ENCODE data around the gene GSG1L. TPM values are rescaled to one million over a fixed set of nuclear protein-coding genes. Genes with fewer than 3 reads are reported as not detected.

GSG1L gene
- total RNA-seq, 1 donor from 2014 or later: 0.19 TPM

DNA sequence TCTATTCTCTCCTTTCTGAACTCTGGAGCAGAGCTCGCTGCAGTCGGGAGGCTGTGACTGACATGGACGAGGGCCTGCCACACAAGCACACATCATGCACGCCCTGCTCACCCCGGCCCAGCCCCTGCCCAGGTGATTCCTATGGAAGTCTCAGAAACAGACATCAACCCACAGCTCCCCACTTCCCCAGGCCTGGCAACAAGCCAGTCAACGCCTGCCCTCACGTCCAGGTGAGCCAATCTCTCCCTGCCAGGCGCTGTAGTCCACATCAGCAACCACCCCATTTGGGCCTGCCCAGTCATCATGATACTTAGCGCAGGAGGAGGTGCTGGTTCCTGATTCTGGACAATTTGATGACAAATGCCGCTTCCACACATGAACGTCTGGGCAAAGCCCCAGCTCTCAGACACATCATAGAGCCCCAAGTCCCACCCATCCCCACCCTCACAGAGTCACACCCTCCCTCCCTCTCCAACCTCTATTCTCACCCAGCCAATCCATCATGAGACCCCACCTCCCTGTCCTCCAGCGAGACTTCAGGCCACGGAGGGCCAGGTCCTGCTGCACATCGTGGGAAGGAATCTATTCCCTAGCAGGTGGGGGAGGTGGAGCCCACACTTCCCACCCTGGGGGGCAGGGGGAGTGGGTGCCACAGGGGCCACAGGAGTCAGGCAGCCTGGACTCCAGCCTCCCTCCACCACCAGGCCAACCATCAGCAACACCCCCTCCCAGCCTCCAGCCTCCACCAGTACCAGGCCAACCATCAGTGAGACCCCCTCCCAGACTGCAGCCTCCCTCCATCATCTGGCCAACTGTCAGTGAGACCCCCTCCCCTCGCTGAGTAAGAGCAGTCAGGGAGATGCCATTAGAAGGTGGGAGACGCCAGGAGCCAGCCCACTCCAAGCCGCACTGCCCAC, 33.7 kb upstream of the GSG1L start:
- intact Hi-C loops (cut with DNase I): no loop called here
- DNase-seq (ENCODE audit: missing footprints): no peak
- no peak for ATAC-seq

DNA sequence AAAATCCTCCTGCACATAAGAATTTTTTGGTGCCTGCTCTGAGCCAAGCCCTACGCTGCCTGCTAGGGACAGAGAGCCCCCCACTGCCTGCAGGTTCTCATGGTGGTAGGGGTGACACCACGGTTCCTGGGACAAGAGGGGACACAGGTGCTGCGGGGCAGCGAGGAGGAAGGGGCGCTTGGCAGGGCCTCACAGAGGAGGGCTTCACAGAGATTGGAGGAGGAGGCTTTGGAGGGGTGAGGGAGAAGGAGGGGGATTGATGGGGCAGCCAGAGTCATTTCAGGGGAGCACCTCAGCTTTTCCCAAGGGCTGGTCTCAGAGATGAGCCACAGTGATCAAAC, 29.8 kb upstream of the GSG1L start:
- intact Hi-C loops (cut with DNase I): no loop called here
- no peak for DNase-seq (ENCODE audit: missing footprints)
- no peak for ATAC-seq

DNA sequence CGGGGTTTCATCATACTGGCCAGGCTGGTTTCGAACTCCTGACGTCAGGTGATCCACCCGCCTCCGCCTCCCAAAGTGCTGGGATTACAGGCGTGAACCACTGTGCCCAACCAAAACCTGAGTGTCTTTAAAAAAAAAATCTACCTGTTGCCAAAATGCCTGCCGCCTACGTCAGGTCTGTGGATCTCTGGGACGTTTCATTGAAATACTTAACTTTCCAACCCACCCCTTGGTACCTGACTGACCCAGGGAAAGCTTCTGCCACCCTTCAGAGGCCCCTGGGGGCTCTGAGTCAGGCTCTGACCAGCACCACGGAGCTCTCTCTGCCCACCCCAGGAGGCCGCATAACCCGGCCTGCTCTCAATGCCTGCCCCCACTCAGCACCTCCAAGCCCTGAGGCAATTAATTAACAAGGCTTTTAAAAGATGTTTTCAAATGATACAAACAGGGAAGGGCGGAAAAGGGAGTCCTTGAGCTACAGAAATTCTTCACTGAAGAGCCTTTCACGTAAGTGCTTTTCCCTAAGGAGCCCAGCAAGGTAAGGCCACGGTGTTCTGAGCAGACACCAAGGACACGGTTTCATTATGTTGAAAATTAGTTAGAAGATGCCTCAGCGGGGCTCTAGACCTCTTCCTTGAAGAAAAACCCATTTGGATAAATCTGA, 29.3 kb upstream of the GSG1L start:
- DNase-seq (ENCODE audit: missing footprints) (no peak), ATAC-seq (no peak)
- intact Hi-C loops (cut with DNase I): no loop called here

DNA sequence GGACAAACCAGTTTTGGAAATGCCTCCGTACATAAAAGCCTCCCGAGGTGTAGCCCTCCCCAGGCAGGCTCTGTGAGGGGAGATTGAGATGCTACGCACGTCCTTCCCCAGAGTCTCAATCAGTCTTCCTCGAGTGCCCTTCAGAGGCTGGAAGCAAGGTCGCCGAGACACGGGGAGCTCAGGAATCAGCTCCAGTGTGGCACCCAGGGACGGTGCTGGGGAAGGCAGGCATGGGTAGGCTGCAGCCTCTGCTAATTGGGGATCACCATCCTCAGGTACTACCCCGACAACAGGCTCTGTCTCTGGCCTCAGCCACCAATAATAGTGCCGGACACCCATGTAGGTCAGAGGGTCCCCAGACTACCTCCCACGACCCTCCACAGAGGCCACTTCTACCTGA, 28.1 kb upstream of the GSG1L start:
- ATAC-seq: no peak
- intact Hi-C loops (cut with DNase I): no loop called here
- no peak for DNase-seq (ENCODE audit: missing footprints)

DNA sequence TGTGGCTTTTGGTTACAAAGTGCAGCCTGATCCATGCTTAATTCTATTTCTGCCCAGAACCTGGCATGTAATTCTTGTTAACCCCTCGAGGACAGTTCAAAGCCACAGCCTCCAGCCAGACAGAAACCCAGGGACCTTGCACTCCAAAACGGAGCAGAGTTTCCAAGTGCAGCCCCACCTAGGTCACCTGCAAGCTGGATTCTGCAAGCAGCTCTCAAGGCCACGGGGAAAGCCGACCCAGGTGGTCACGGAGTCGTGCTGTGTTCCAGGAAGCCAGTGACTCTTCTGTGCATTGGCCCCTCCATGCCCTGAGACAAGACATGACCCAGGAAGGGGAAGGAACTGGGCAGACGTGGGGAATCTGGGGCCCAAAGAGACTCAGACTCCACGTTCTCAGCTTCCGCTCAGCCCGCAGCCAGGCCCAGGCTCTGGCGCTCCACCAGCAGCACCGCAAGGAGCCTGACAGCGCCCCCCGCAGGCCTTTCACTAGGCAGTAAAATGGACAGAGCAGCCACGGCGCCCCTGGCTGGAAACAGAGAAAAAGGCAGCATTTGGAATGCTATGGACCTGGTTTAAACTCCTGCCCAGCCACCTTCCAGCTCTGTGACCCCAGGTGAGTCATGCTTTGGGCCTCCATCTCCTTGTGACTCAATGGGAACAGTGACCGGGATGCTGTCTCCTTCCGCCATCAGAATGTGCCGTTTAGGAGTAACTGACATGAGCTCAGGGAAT, 27.3 kb upstream of the GSG1L start:
- intact Hi-C loops (cut with DNase I): no loop called here
- no peak for DNase-seq (ENCODE audit: missing footprints)
- ATAC-seq: no peak

DNA sequence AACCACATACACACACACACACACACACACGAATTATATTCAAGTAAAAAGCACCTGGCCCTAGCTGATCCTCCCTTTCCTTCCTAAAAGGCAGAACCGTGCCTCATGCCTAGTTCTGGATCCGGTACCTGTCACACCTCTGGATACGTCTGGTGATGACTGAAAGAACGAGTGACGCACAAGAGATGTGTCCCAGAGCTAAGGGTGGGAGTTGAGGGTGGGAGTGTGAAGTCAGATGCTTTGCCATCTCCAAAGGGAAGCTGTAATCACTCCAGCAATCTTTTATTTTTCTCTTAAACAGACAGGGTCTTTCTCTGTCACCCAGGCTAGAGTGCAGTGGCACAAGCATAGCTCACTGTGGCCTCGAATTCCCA, 26.5 kb upstream of the GSG1L start:
- intact Hi-C loops (cut with DNase I): no loop called here
- no peak for ATAC-seq

DNA sequence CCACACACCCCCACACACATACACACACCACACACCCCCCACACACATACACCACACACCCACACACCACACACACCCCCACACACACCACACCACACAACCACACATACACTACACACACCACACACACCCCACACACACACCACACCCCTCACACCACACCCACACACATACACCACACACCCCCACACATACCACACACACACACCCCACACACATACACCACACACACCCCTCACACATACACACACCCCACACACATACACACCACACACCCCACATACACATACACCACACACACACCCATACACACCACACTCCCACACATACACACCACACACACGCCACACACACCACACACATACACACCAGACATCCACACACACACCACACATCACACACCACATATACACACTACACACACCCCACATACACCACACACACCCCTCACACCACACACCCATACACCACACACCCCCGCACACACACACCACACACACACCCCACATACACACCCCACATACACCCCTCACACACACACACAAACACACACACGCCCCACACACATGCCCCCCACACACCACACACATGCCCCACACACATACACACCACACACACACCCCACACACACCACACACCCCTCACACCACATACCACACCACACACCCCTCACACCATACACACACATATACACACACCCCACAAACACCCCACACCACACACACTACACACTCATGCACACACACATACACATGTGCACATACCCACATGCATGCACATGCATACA, 25.9 kb upstream of the GSG1L start:
- DNase-seq (ENCODE audit: missing footprints) (no peak), ATAC-seq (no peak)
- intact Hi-C loops (cut with DNase I): no loop called here

More for the DNA sequence above, 26.5 kb upstream of the GSG1L start:
- no peak for DNase-seq (ENCODE audit: missing footprints)

DNA sequence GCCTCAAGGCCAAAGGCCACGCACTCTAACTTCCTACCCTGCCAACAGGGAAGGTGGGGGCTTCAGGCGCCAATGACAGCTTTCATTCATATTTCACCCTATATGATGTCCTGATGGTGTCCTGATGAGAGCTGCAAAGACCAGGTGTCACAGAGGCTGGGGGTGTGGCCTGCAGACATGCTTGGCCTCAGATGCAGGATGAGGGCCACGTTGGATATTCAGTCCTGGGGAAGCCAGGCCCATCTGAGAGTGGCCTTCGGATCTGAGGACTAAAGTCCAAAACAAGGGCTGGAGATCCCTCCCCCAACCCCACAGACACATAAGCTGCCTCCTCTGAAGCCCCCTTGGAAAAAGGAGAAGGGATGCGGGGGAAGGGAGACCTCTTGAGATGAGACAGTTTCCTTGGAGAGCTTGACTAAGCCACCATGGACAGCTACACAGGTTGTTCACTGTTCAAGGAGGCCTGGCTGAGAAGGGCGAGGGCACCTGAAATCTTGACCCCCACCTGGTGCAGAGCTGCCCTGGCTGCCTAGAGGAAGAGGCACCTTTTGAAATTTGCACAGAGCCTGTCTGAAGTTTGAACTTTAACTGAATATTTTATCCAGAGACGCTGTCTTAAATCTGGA, 24.3 kb upstream of the GSG1L start:
- DNase-seq (ENCODE audit: missing footprints) (no peak), ATAC-seq (no peak)
- intact Hi-C loops (cut with DNase I): no loop called here

DNA sequence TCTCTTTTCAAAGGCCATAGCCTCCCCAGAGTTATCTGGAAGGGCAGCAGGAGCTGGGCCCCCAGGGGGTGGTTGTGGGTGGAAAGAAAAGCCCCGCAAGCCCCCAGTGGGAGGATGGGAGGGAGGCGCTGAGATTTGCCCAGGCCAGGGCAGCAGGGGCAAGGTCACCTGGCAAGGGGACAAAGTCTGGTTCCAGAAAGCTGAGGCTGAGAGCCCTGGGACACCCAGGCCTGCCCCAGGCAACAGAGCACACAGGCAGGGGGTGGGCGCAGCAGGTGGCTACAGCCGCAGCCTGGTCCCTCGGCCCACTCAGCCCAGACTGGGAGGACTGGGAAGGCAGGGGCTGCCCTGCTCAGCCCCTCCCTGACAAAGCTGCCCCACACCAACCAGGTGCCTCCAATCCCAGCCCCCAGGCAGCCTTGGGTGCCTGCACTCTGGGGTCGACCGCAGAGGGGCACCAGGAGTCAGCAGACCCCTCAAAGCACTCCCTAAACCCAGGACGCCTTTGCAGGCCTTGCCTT, 23.7 kb upstream of the GSG1L start:
- intact Hi-C loops (cut with DNase I): no loop called here
- ATAC-seq (no peak), DNase-seq (ENCODE audit: missing footprints) (no peak)

DNA sequence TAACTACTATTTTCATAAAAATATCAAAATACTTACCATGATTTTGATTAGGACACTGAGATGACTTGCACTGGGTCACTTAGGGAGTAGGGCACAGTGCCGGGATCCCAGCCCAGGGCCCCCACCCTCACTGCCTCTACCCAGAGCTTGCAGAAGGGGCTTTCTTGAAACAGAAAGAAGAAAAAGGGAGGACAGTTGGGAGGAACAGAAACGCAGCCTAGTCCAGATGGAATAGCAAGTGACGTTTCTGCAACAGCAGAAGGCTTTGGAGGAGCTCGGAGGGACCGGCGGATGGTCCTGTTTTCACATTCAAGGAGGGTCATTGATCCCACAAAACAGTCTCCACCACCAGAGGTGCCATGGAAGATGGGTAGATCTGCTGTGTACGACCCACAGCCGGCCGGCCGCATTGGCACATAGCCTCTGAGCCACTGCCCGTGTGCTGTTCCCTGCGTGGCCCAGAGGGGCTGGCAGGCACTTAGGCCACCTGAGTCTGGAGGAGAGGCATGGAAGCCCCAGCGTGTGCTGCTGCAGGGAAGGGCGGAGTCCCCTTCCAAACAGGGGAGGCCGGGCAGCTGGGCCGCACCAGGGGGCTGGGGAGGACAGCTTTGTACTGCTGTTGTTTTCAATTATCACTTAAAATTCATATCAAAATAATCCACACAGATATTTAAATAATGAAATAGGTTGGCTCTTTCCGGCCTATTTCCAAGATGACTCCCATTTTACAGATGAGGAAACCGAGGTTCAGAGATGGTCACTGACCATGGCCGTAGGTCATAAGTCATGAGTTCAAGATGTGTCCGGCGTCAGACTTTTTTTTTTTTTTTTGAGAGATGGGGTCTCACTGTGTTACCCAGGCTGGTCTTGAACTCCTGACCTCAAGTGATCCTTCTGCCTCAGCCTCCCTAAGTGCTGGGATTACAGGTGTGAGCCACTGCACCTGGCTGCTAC, 22.9 kb upstream of the GSG1L start:
- DNase-seq (ENCODE audit: missing footprints) (no peak), ATAC-seq (no peak)
- intact Hi-C loops (cut with DNase I): no loop called here

DNA sequence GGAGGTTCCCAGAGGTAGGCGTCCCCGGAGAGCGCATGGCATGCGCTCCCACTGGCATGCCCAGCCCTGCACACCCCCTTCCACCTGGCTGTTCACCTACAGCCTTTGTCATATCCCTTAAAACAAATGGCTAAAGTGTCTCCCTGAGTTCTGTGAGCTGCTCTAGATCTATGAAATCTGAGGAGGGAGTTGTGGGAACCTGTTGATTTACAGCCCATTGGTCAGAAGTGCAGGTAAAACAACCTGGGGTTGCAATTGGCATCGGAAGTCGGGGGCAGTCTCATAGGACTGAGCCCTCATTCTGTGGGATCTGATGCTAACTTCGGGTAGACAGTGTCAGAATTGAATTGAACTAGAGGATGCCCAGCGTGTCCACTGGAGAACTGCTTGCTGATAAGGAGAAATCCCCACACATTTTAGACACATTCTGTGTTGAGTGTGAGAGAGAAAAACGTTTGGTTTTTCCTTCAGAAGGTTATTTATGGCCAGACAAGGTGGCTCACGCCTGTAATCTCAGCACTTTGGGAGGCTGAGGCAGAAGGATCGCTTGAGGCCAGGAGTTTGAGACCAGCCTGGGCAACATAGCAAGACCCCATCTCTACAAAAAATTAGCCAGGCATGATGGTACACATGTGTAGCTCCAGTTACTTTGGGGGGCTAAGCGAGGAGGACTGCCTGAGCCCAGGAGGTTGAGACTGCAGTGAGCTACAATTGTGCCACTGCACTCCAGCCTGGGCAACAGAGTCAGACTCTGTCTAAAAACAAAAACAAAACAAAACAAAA, 22.1 kb upstream of the GSG1L start:
- DNase-seq (ENCODE audit: missing footprints) (no peak), ATAC-seq (no peak)
- intact Hi-C loops (cut with DNase I): no loop called here

DNA sequence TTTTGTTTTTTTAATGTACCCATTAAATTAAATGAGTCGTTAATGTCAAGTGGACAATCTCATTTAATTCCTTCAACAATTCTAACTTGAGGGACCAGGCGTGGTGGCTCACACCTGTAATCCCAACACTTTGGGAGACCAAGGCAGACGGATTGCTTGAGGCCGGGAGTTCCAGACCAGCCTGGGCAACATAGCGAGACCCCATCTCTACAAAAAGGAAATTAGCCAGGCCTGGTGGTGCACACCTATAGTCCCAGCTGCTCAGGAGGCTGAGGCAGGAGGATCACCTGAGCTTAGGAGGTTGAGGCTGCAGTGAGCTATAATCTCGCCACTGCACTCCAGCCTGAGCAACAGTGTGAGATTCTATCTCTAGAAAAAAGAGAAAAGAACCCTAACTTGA, 20.7 kb upstream of the GSG1L start:
- ATAC-seq (no peak), DNase-seq (ENCODE audit: missing footprints) (no peak)
- intact Hi-C loops (cut with DNase I): no loop called here

DNA sequence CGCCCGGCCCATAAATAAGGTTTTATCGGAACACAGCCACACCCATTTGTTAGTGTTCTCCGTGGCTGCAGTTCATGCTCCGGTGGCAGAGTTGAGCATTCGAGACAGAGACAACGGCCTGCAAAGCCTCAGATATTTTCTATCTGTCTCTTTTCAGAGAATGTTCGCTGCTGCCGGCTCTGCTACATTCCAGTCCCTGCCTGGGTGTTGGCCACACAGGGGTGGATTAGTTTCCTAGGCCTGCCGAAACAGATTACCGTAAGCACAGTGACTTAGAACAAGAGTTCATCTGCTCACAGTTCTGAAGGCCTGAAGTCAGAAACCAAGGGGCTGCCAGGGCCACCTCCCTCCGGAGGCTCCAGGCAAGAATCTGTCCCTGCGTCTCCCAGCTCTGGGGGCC, 19.1 kb upstream of the GSG1L start:
- DNase-seq (ENCODE audit: missing footprints) (no peak), ATAC-seq (no peak)
- intact Hi-C loops (cut with DNase I): no loop called here

DNA sequence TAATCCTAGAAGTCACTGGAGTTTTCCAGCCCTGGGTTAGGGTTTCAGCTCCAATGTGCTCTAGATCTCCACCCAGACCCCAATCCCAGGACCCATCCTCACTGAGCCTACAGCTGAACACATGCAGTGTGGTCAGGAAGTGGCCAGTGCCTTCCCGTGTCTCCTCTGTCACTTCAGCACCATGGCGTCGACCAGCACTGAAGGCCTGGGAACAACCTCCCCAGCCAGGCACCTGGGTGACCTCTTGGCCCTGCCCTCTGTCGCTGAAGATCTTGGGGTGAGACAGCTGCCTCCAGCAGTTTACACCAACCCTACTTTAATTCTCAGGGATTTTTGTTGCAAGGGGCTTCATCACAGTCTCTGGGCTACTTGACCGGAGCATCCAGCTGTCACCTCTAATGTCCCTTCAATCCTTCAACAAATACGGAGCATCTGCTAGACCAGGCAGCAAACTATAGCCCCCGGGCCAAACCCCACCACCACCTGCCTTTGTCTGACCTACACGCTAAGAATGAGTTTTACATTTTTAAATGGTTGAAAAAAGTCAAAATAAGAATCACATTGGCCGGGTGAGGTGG, 18.0 kb upstream of the GSG1L start:
- intact Hi-C loops (cut with DNase I): no loop called here
- ATAC-seq: no peak
- DNase-seq (ENCODE audit: missing footprints): no peak

DNA sequence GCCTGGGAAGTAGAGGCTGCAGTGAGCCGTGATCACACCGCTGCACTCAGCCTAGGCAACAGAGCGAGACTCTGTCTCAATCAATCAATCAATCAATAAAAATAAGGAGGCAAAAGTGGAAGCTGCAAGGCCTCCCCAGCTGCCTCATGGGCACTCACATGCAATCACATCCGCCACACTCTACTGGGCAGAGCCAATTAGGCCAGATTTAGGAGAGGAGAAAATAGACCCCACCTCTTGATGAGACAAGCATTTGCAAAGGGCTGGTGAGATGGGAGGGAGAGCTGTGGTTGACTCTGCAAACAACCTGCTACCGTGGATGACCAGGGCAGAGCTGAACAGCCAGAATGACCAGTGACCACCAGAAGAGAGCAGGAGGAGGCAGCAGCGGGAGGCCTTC, 14.7 kb upstream of the GSG1L start:
- ATAC-seq (no peak), DNase-seq (ENCODE audit: missing footprints) (no peak)
- intact Hi-C loops (cut with DNase I): no loop called here

DNA sequence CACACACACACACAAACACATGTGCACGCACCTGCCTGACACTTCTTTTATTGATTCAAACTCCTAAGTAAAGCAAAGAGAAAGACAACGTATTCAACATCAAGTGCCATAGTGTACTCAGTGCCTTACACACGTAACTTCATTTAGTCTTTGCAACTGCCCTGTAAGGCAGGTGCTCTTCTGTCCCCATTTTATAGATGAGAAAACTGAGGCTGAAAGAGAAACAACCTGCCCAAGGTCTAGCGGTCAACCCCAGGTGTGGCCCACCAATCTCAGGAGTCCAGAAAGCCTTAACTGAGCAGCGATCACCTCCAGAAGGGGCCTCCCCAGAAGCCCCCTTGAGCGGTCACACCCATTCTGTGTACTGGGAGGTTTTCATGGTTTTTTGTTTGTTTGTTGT, 10.3 kb upstream of the GSG1L start:
- ATAC-seq: no peak
- DNase-seq (ENCODE audit: missing footprints): no peak
- intact Hi-C loops (cut with DNase I): loop anchor here (5.0 kb wide), 1 partner anchor 432 kb away; no protein-coding TSS in a partner anchor
